Ascending aorta (tissue), 2 donors: ENCODE data around the gene PNRC1. TPM values are rescaled to one million over a fixed set of nuclear protein-coding genes. Genes with fewer than 3 reads are reported as not detected.
"Not testable (repeated sequence)": the region's sequence is repeated elsewhere in the genome, so short reads cannot be mapped to it uniquely, and the experiment has no call there.

Source experiments
- DNase-seq, 2 donors: peaks; one replicate each; pipeline ENCODE4 v3.0.0-alpha.2; 2019; ENCODE audit warnings: low spot score in 2 of 2
- H3K27ac ChIP-seq, 2 donors: fragments of 200-600 bp; sonication (generic); one replicate each; pipeline ENCODE4 v1.5.1; 2016 to 2017; ENCODE audit warnings: mild to moderate bottlenecking in 1 of 2
- H3K27me3 ChIP-seq: fragments of 200-600 bp; sonication (generic); one replicate; pipeline ENCODE4 v1.5.1; 2017
- H3K36me3 ChIP-seq, 2 donors: fragments of 200-600 bp; sonication (generic); one replicate each; pipeline ENCODE4 v1.5.1; 2016
- H3K4me1 ChIP-seq, 2 donors: fragments of 200-600 bp; sonication (generic); one replicate each; pipeline ENCODE4 v1.5.1; 2016 to 2017; ENCODE audit warnings: mild to moderate bottlenecking in 1 of 2
- H3K4me3 ChIP-seq, 2 donors: fragments of 200-600 bp; sonication (generic); one replicate each; pipeline ENCODE4 v1.5.1; 2016 to 2017; ENCODE audit warnings: mild to moderate bottlenecking in 1 of 2
- H3K9me3 ChIP-seq, 2 donors: fragments of 200-600 bp; sonication (generic); one replicate each; pipeline ENCODE4 v1.5.1; 2016
- CTCF ChIP-seq, 3 experiments: fragments of 200-600 bp in 2 of 3; fragments of 450-650 bp in 1 of 3; sonication (generic) in 2 of 3; IDR thresholded peaks; one replicate each; pipeline ENCODE4 v1.5.1; 2016 to 2019; ENCODE audit warnings: antibody characterized with exemption in 3 of 3, mild to moderate bottlenecking in 1 of 3, moderate library complexity in 1 of 3
- intact Hi-C: fragments of 100-400 bp; cut with DNase I; formaldehyde crosslinking; loops from one replicate; pipeline ENCODE4 v1.15.1; 2023
- total RNA-seq: library from RNA; depleted of rRNA; stranded (reverse); fragments of >200 nt; gene quantifications from one replicate; pipeline ENCODE4 v1.1.0, GENCODE V29; 2016

The PNRC1 gene
- total RNA-seq, 1 donor from 2014 or later: 196 TPM

DNA sequence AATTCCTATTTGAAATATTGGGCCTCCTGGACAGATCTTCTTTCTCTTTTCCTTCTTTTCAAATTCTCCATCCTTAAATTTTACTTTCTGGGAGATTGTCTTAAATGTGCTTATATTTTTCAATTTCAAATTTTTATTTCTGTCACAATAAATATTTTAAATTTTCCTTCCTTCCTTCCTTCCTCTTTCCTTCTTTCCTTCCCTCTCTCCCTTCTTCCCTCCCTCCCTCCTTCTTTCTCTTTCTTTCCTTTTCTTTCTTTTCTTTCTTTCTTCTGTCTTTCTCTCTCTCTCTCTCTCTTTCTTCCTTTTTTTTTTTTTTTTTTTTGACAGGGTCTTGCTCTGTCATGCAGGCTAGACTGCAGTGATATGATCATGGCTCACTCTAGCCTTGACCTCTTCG, 16.7 kb upstream of the PNRC1 start:
- H3K9me3 ChIP-seq: no peaks in the 10 kb centered on the region
- H3K27me3 ChIP-seq: no peaks in the 10 kb centered on the region
- no peaks in the 10 kb centered on the region for H3K36me3 ChIP-seq
- H3K4me3 ChIP-seq: no peak overlapping the region
- H3K4me1 ChIP-seq: no peaks in the 10 kb centered on the region
- H3K27ac ChIP-seq: no peak overlapping the region
- DNase-seq: no peak
- intact Hi-C loops: no loop called here
- TF ChIP-seq CTCF (IDR thresholded peaks at IDR 0.05): no peak

- H3K4me3 ChIP-seq, intact Hi-C loops, H3K27me3 ChIP-seq, H3K27ac ChIP-seq, DNase-seq, H3K9me3 ChIP-seq, H3K36me3 ChIP-seq, H3K4me1 ChIP-seq: not testable (repeated sequence)
Measured at GRCh38 chr6:89064931-89065330, 15.6 kb upstream of the PNRC1 start.

GRCh38 chr6:89066121-89066520, 14.4 kb upstream of the PNRC1 start:
- DNase-seq, H3K36me3 ChIP-seq, H3K4me3 ChIP-seq, H3K27me3 ChIP-seq, H3K4me1 ChIP-seq, intact Hi-C loops, H3K9me3 ChIP-seq, H3K27ac ChIP-seq: not testable (repeated sequence)

DNA sequence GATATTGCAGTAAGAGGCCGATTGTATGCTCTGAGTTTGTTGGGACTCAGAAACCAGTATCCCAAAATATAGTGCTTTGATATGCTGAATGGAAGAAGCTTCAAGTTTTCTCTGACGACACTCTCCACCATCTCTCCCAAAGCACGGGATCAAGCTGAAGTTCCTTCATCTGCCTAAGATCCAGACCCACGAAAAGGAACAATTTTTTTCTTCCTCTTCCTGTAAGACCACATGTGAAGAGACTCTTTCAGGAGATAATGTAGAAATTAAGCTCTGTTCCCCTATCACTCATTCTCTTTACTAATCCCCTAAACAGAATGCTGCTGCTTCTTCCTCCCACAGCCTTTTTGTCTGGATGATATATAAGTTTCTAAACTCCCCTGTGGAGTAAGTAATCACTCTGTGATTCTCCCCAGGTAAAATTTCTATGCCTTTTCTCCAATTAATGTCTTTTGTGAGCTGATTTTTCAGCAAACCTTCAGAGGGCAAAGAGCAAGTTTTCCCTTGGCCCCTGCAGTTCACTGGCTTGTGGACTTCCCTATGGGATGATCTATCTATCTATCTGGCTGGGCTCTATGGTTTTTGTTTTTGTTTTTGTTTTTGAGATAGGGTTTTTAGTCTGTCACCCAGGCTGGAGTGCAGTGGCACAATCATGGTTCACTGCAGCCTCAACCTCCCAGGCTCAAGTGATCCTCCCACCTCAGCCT, 13.5 kb upstream of the PNRC1 start:
- intact Hi-C loops: no loop called here
- H3K27me3 ChIP-seq: no peaks in the 10 kb centered on the region

GRCh38 chr6:89067796-89068195, 12.8 kb upstream of the PNRC1 start:
- no peak for TF ChIP-seq CTCF (IDR thresholded peaks at IDR 0.05)
- Histone ChIP-seq H3K4me1 (no peaks in the 10 kb centered on the region), H3K4me3 (no peak overlapping the region), H3K36me3 (no peaks in the 10 kb centered on the region), H3K27me3 (no peaks in the 10 kb centered on the region), H3K27ac (no peak overlapping the region), H3K9me3 (no peaks in the 10 kb centered on the region)
- DNase-seq: no peak
- intact Hi-C loops: no loop called here

More for the DNA sequence above, 13.5 kb upstream of the PNRC1 start:
- DNase-seq: no peak
- no peak overlapping the region for H3K27ac ChIP-seq
- no peaks in the 10 kb centered on the region for H3K9me3 ChIP-seq
- no peak for TF ChIP-seq CTCF (IDR thresholded peaks at IDR 0.05)
- H3K4me1 ChIP-seq: no peaks in the 10 kb centered on the region
- no peak overlapping the region for H3K4me3 ChIP-seq
- H3K36me3 ChIP-seq: no peaks in the 10 kb centered on the region

GRCh38 chr6:89068695-89069094, 11.9 kb upstream of the PNRC1 start:
- Histone ChIP-seq H3K27ac (no peak overlapping the region), H3K9me3 (no peaks in the 10 kb centered on the region), H3K4me1 (no peaks in the 10 kb centered on the region), H3K4me3 (no peak overlapping the region), H3K27me3 (no peaks in the 10 kb centered on the region), H3K36me3 (no peaks in the 10 kb centered on the region)
- intact Hi-C loops: no loop called here
- DNase-seq: no peak
- TF ChIP-seq CTCF (IDR thresholded peaks at IDR 0.05): no peak
